H1 (cell line): ENCODE results near the gene HNF4A. TPM values are rescaled to one million over a fixed set of nuclear protein-coding genes. Genes with fewer than 3 reads are reported as not detected.

Experiments
- CTCF ChIA-PET: fragments of 300-600 bp; sonication (Branson Sonifier 250); formaldehyde crosslinking; loops from one replicate; lab custom pipeline; 2021; ENCODE audit not compliant: partially characterized antibody; lab: Charles Lee
- POLR2A ChIA-PET: fragments of 300-600 bp; sonication (Branson Sonifier 250); formaldehyde crosslinking; loops from one replicate; lab custom pipeline; 2021; ENCODE audit warnings: inconsistent platforms; ENCODE audit not compliant: partially characterized antibody; lab: Charles Lee
- DNase-seq, 2 experiments: peaks; one replicate each; pipeline versions ENCODE4 v3.0.0 to v3.0.0-alpha.2; 2010 to 2022; ENCODE audit warnings: low spot score in 2 of 2, low read depth in 1 of 2, mixed read lengths in 1 of 2
- FAIRE-seq: peaks from 2 replicates; lab custom pipeline; 2011; peaks lifted over from hg19 to GRCh38; lab: Jason Lieb, UNC
- H2AFZ ChIP-seq: 2 replicates; pipeline ENCODE4 v1.8.1; 2012; ENCODE audit warnings: low read length, inconsistent platforms
- H2AK5ac ChIP-seq: 2 replicates; pipeline ENCODE4 v1.6.1; 2013; ENCODE audit warnings: low read depth, low read length
- H2BK120ac ChIP-seq: replicated peaks from 2 replicates; pipeline ENCODE3; 2013; ENCODE audit warnings: low read depth, low read length, inconsistent platforms
- H2BK12ac ChIP-seq: 2 replicates; pipeline ENCODE4 v1.6.1; 2013; ENCODE audit warnings: low read depth, low read length
- H2BK15ac ChIP-seq: 2 replicates; pipeline ENCODE4 v1.6.1; 2013; ENCODE audit warnings: low read length
- H2BK20ac ChIP-seq: 2 replicates; pipeline ENCODE4 v1.6.1; 2013; ENCODE audit warnings: low read length
- H2BK5ac ChIP-seq: 2 replicates; pipeline ENCODE4 v1.6.1; 2013; ENCODE audit warnings: low read depth, low read length
- H3K14ac ChIP-seq: 2 replicates; pipeline ENCODE4 v1.6.1; 2013; ENCODE audit warnings: inconsistent platforms; ENCODE audit not compliant: insufficient read length
- H3K18ac ChIP-seq: 2 replicates; pipeline ENCODE4 v1.6.1; 2013; ENCODE audit warnings: low read length; ENCODE audit errors: extremely low read depth
- H3K23ac ChIP-seq: 2 replicates; pipeline ENCODE4 v1.6.1; 2013; ENCODE audit warnings: inconsistent platforms; ENCODE audit not compliant: insufficient read length
- H3K23me2 ChIP-seq: 2 replicates; pipeline ENCODE4 v1.6.1; 2013; ENCODE audit warnings: low read depth, low read length
- H3K27ac ChIP-seq: 2 replicates; pipeline ENCODE4 v1.6.1; 2011; ENCODE audit warnings: low read depth, low read length, inconsistent platforms
- H3K27me3 ChIP-seq, 4 experiments: replicated peaks in 1 of 4; 1 replicate in 1 of 4; 2 replicates in 3 of 4; pipeline versions ENCODE4 v1.6.1 to v1.8.1; 2011 to 2013; ENCODE audit warnings: low read length in 3 of 4, mild to moderate bottlenecking in 3 of 4, inconsistent platforms in 2 of 4, mixed read lengths in 2 of 4, moderate library complexity in 1 of 4; ENCODE audit not compliant: control insufficient read depth in 3 of 4, insufficient read depth in 3 of 4; ENCODE audit errors: extremely low read depth in 1 of 4
- H3K36me3 ChIP-seq, 4 experiments: 2 replicates each; pipeline versions ENCODE4 v1.6.1 to v1.8.1; 2011 to 2013; ENCODE audit warnings: mild to moderate bottlenecking in 4 of 4, low read length in 3 of 4, moderate library complexity in 2 of 4, control low read depth in 1 of 4, inconsistent platforms in 1 of 4; ENCODE audit not compliant: insufficient read depth in 4 of 4, control insufficient read depth in 2 of 4
- H3K4ac ChIP-seq: replicated peaks from 2 replicates; pipeline ENCODE3; 2013; ENCODE audit warnings: low read length, low read depth, mixed read lengths, inconsistent platforms; ENCODE audit not compliant: insufficient read length
- H3K4me1 ChIP-seq, 4 experiments: replicated peaks in 1 of 4; 1 replicate in 1 of 4; 2 replicates in 3 of 4; pipeline versions ENCODE4 v1.6.1 to v1.8.1; 2011 to 2013; ENCODE audit warnings: low read length in 3 of 4, inconsistent platforms in 2 of 4, mixed read lengths in 1 of 4; ENCODE audit not compliant: insufficient read depth in 4 of 4, control insufficient read depth in 3 of 4
- H3K4me2 ChIP-seq, 2 experiments: 2 replicates each; pipeline versions ENCODE4 v1.6.1 to v1.8.1; 2011 to 2013; ENCODE audit warnings: low read depth in 2 of 2, low read length in 2 of 2, control low read depth in 1 of 2, inconsistent platforms in 1 of 2, mild to moderate bottlenecking in 1 of 2; ENCODE audit not compliant: insufficient read depth in 1 of 2
- H3K4me3 ChIP-seq, 4 experiments: fragments of 200-600, 300-600 bp in 1 of 4; sonication (generic), shearing (Covaris generic), sonication (Bioruptor Twin) in 1 of 4; 2 replicates each; pipeline versions ENCODE4 v1.5.1 to v1.8.1; 2011 to 2016; ENCODE audit warnings: low read length in 4 of 4, low read depth in 3 of 4, control low read depth in 2 of 4, inconsistent platforms in 2 of 4, mild to moderate bottlenecking in 2 of 4, mixed read lengths in 1 of 4, moderate library complexity in 1 of 4; ENCODE audit not compliant: insufficient read depth in 2 of 4; ENCODE audit errors: extremely low read depth in 1 of 4
- H3K56ac ChIP-seq: replicated peaks from 2 replicates; pipeline ENCODE3; 2013; ENCODE audit warnings: low read depth, mild to moderate bottlenecking, mixed read lengths, low read length, inconsistent platforms; ENCODE audit not compliant: insufficient read length
- H3K79me1 ChIP-seq: 2 replicates; pipeline ENCODE4 v1.6.1; 2013; ENCODE audit warnings: low read depth, low read length, control low read depth
- H3K79me2 ChIP-seq, 2 experiments: 2 replicates each; pipeline versions ENCODE4 v1.6.1 to v1.8.1; 2012 to 2013; ENCODE audit warnings: low read length in 2 of 2, mild to moderate bottlenecking in 2 of 2, inconsistent platforms in 1 of 2; ENCODE audit not compliant: insufficient read depth in 2 of 2, control insufficient read depth in 1 of 2
- H3K9ac ChIP-seq, 4 experiments: replicated peaks in 1 of 4; 1 replicate in 1 of 4; 2 replicates in 3 of 4; pipeline versions ENCODE4 v1.6.1 to v1.8.1; 2011 to 2013; ENCODE audit warnings: low read depth in 3 of 4, low read length in 3 of 4, control low read depth in 2 of 4, mild to moderate bottlenecking in 2 of 4, moderate library complexity in 2 of 4, inconsistent platforms in 1 of 4; ENCODE audit errors: extremely low read depth in 1 of 4
- H3K9me3 ChIP-seq, 2 experiments: 2 replicates each; pipeline versions ENCODE4 v1.6.1 to v1.8.1; 2012 to 2013; ENCODE audit warnings: mild to moderate bottlenecking in 2 of 2, moderate library complexity in 2 of 2, control low read depth in 1 of 2, inconsistent platforms in 1 of 2, low read depth in 1 of 2, low read length in 1 of 2, mixed read lengths in 1 of 2; ENCODE audit not compliant: insufficient read depth in 2 of 2
- H4K20me1 ChIP-seq, 2 experiments: replicated peaks in 1 of 2; 2 replicates each; pipeline versions ENCODE3 to v1.8.1; 2011 to 2013; ENCODE audit warnings: inconsistent platforms in 2 of 2, low read length in 2 of 2, mild to moderate bottlenecking in 1 of 2; ENCODE audit not compliant: insufficient read depth in 2 of 2, control insufficient read depth in 1 of 2
- H4K5ac ChIP-seq: 2 replicates; pipeline ENCODE4 v1.6.1; 2013; ENCODE audit warnings: low read length, low read depth, mixed read lengths, inconsistent platforms; ENCODE audit not compliant: insufficient read length
- H4K8ac ChIP-seq: 2 replicates; pipeline ENCODE4 v1.8.0; 2013; ENCODE audit warnings: mild to moderate bottlenecking, moderate library complexity, low read length, inconsistent platforms; ENCODE audit not compliant: insufficient read depth; ENCODE audit errors: extremely low read depth
- H4K91ac ChIP-seq: replicated peaks from 2 replicates; pipeline ENCODE3; 2013; ENCODE audit warnings: low read length, mixed read lengths, inconsistent platforms; ENCODE audit not compliant: insufficient read length
- TAF7 ChIP-seq: optimal IDR thresholded peaks from 2 replicates; pipeline ENCODE3; 2011; ENCODE audit warnings: low read depth, mild to moderate bottlenecking, inconsistent platforms, low read length, moderate library complexity, borderline replicate concordance
- WGBS, 2 experiments: shearing (Covaris generic) in 1 of 2; methylation state at CpG; one replicate each; pipeline versions ENCODE4 v1.1.6 to v1.1.7; 2013 to 2015; ENCODE audit warnings: low lambda C conversion rate in 2 of 2, mixed read lengths in 2 of 2, inconsistent platforms in 1 of 2, low coverage in 1 of 2, missing lambda C conversion rate in 1 of 2; ENCODE audit not compliant: insufficient replicate concordance in 2 of 2, insufficient coverage in 1 of 2, insufficient read length in 1 of 2; ENCODE audit errors: extremely low coverage in 1 of 2, missing lambda C conversion rate in 1 of 2; 5-methylcytosine and 5-hydroxymethylcytosine counted together
- polyA plus RNA-seq, 7 experiments: library from polyadenylated mRNA; depleted of rRNA in 3 of 7; stranded (reverse) in 5 of 7; unstranded in 2 of 7; fragments of >200 nt in 5 of 7; fragments of 200-250 nt in 2 of 7; gene quantifications; 1 replicate in 5 of 7; 2 replicates in 1 of 7; 4 replicates in 1 of 7; pipeline versions ENCODE4 v1.2.1 to v1.2.3, GENCODE V29; 2011 to 2013; ENCODE audit warnings: missing spikeins in 2 of 7, mixed read lengths in 2 of 7
- total RNA-seq: library from RNA; stranded (reverse); fragmentation: NEBNext Ultra II Directional; extraction: Animal tissue kit (Norgen Biotek cat#: 25700); gene quantifications from 2 replicates; pipeline ENCODE4 v1.2.1, GENCODE V29; 2021

The HNF4A gene
- total and polyA plus RNA-seq, 2 of the 8 experiments (the other 6 are each of a cell fraction or from before 2014, with no cell fraction given) = 0.03 TPM; not detected in 1

DNA sequence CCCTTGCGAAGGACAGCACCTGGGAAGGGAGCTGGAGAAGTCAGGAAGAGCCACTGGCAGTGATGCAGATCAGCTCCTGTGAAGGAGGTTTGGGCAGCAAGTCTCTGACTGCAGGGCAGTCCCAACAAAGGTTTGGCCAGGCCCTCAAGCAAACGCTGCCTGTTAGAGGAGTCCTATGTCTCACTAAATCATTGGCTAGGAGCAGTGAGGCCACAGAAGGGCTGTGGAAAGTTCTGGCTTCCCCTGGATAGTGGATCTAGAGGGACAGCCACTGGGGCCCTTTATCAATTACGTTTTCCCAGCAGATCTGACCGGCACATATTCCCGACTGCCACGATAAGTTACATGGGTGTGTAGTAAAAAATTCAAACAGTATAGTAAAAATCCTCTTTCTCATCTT, 122.7 kb downstream of the HNF4A start:
- Histone ChIP-seq H2AFZ (no peak overlapping the region), H3K18ac (no peak overlapping the region), H3K36me3 (peaks cover 3 to 6% (median 4%) of the 10 kb centered on the region in 4 experiments; a peak in 4 of 8 replicates), H2BK15ac (no peak overlapping the region), H2BK120ac (no peak overlapping the region), H2AK5ac (no peak overlapping the region), H4K5ac (no peak overlapping the region), H3K23me2 (peaks cover 7% of the 10 kb centered on the region), H3K14ac (no peak overlapping the region), H3K4me3 (no peak overlapping the region), H3K79me1 (no peaks in the 10 kb centered on the region), H2BK5ac (no peak overlapping the region), H3K79me2 (peaks cover 0 to 13% of the 10 kb centered on the region in 2 experiments; a peak in 2 of 4 replicates), H3K27me3 (no peaks in the 10 kb centered on the region), H3K9ac (no peak overlapping the region), H3K4me2 (no peak overlapping the region), H3K4ac (no peak overlapping the region), H3K4me1 (peaks cover 2 to 11% (median 3%) of the 10 kb centered on the region in 4 experiments; a peak in 5 of 7 replicates), H2BK20ac (no peak overlapping the region), H3K23ac (no peak overlapping the region), H3K56ac (no peak overlapping the region), H4K91ac (no peak overlapping the region), H3K9me3 (no peaks in the 10 kb centered on the region), H2BK12ac (no peak overlapping the region), H3K27ac (no peak overlapping the region), H4K20me1 (no peaks in the 10 kb centered on the region), H4K8ac (no peak overlapping the region)
- 91% methylated on average over 6 of the region's 6 CpGs; no CpG with 5 or more reads in 1 of the 2 experiments for WGBS, 2 experiments
- FAIRE-seq (no peak), DNase-seq (no peak)
- CTCF ChIA-PET = interaction anchor here (0.7 to 0.8 kb wide), 2 partner anchors 10 to 42 kb away, joined by 3 read pairs; no protein-coding TSS in a partner anchor
- POLR2A ChIA-PET = no interaction called here
- no peak for TF ChIP-seq TAF7
